ENCODE results near the gene OOSP4A.

DNA sequence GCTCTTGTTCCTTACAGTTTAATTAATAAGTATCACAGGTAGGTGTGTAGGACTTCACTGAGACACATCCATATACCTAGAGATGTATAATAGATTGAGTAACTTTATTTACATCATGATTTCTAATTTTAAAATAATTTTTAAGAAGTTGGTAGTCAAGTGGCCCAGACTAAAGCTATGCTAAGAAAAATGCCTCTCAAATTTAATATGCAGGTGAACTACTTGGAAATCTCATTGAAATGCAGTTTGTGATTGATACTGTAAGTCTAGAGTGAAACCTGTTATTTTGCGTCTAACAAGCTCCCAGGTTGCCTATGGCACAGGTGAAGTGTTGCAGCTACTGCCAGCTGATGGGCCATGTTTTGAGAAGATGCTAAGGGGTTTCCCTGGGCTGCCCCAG lies 53.0 kb downstream of the OOSP4A start, which contains the start of gene OOSP4B:
- TF ChIP-seq, protein P1, sequence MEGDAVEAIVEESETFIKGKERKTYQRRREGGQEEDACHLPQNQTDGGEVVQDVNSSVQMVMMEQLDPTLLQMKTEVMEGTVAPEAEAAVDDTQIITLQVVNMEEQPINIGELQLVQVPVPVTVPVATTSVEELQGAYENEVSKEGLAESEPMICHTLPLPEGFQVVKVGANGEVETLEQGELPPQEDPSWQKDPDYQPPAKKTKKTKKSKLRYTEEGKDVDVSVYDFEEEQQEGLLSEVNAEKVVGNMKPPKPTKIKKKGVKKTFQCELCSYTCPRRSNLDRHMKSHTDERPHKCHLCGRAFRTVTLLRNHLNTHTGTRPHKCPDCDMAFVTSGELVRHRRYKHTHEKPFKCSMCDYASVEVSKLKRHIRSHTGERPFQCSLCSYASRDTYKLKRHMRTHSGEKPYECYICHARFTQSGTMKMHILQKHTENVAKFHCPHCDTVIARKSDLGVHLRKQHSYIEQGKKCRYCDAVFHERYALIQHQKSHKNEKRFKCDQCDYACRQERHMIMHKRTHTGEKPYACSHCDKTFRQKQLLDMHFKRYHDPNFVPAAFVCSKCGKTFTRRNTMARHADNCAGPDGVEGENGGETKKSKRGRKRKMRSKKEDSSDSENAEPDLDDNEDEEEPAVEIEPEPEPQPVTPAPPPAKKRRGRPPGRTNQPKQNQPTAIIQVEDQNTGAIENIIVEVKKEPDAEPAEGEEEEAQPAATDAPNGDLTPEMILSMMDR (IDR thresholded peaks at IDR 0.05), result no peak
- TF ChIP-seq POLR2A (IDR thresholded peaks at IDR 0.05), result no peak

All from Peyer's patch (tissue), 4 donors.